Measurements from ENCODE around the gene DEFB129.

Gene DEFB129

DNA sequence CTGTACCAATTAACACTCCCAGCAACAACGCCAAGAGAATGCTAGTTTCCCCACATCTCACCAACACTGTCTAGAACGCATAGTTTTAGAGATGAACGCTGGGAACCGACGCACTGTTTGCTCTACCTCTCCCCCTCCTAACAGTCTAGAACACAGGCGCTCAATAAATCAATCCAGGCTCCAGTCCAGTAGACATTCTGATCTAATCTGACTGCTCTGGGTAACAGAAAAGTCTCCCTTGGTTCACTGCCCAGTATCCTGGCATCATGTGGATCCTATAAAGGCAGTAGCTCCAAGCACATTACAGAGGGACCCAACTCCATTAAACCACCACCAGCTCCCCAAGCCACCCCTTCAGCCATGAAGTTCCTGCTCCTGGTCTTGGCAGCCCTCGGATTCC is 30.4 kb downstream of the DEFB129 start, which contains the start of gene DEFB132:
TSS of gene DEFB132 (plus strand) at position 306 of the 400 bp plus-strand sequence. CDS start at position 361, 55 bp downstream.
- no peak for DNase-seq

DNA sequence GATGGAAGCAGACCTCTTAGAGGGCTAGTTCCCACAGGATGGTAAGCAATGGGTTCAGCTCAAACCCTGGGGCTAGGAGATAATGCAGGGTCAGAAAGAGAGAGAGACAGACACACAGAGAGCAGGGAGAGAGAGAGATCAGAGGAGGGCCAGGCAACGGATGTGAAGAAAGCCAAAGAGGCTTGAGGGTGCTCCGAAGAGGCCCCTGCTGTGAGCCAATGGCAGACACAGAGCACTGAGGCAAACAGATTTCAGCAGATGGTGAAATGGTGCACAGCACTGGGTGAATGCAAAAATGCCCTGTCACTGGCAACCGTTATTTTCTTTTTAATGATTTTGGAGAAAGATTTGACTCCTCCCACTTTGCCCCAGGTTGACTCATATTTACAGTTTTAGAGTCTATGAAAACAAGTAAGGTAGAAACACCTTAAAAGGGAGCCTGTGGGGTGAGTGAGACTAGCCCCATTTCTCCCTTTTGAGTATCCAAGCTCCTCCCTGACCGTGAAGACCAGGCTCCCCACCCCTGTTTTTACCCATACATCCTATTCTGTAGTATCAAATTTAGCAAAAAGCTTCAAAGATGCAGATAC is 31.3 kb downstream of the DEFB129 start:
- no peak for DNase-seq

GRCh38 chr20:258963-259362 is 31.9 kb downstream of the DEFB129 start:
- no peak for DNase-seq

- no peak for DNase-seq
Observed at GRCh38 chr20:259981-260380, 32.9 kb downstream of the DEFB129 start.

DNA sequence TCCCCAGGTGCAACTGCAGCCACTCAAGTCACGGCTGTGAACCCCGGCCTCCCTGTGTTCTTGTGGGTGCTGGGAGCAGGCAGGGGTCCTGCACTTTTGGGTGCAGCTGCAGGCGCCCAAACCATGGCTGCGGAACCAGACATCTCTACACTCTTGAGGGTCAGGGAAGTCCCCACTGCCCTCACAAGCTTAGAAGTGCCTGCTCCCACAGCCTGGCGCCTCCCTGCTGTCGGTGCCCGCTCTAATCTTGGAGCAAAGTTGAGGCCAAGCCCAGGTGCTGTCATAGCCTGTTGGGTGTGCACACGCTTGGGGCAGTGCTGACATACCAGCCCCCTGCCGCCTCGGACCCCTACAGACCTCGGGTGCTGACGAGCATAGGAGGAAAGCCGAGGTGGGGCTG is 36.6 kb downstream of the DEFB129 start:
- DNase-seq = no peak

GRCh38 chr20:266596-267562 is 39.8 kb downstream of the DEFB129 start:
- DNase-seq = peak; percentile 67

DNA sequence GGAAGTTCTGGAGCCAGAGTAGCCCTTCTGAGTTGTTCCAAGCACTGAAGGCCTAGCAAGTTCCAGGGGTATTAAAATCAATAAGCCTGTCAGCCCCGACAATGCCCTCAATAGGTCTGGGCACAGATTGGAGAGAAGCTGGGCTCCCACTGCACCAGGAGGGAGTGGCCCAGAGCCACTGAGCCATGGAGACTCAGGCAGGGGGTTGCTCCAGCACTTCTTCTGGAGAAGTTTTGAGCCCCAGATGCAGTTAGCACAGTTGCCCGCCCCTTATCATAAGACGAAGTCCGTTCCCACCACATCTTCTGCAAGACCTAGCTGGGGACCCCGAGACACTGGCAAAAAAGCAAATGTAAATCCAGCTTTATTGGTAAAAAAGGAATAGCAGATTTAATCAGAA is 43.5 kb downstream of the DEFB129 start:
- no peak for DNase-seq

GRCh38 chr20:271069-271468 is 44.0 kb downstream of the DEFB129 start:
- DNase-seq = no peak

GRCh38 chr20:271528-271927 is 44.5 kb downstream of the DEFB129 start:
- no peak for DNase-seq

DNA sequence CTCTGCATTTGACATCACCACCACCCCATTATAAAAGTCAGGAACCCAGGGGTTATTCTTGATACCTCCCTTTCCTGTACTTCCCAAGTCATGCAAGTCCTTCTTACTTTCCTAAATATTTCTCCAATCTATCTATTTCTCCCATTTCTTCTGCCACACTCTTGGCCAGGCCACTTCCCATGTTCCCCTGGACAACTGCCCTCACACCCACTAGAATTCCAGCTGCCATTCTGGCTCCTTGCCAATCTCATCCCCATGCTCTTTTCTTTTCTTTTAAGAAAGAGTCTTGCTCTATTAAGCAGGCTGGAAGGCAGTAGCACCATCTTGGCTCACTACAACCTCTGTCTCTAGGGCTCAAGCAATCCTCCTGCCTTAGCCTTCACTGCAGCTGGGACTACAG is 45.7 kb downstream of the DEFB129 start:
- DNase-seq = no peak

GRCh38 chr20:273884-274283 is 46.8 kb downstream of the DEFB129 start:
- DNase-seq = no peak

DNA sequence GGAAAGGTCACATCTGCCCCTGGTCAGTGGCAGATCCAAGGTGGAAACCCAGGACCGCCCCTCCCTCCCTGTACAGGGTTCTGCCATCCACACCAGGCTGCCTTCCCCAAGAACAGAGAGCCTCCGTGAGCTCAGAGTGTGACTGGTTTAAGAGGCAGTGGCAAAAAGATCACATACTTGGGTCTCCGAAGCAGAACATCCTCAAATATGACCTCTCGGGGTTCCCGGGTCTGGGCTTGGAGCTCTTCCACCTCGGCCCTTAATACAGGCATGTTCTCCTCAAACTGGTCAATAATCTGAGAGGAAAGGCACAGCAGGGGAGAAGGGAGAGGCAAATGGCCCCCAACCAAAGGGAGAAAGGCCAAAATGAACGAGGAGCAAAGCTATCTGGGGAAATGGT is 48.7 kb downstream of the DEFB129 start:
- no peak for DNase-seq

GRCh38 chr20:276620-277495 is 49.8 kb downstream of the DEFB129 start:
- no peak for DNase-seq

- no peak for DNase-seq
Observed at GRCh38 chr20:277496-277781, 50.4 kb downstream of the DEFB129 start.

GRCh38 chr20:278181-278580 is 51.1 kb downstream of the DEFB129 start:
- no peak for DNase-seq

DNA sequence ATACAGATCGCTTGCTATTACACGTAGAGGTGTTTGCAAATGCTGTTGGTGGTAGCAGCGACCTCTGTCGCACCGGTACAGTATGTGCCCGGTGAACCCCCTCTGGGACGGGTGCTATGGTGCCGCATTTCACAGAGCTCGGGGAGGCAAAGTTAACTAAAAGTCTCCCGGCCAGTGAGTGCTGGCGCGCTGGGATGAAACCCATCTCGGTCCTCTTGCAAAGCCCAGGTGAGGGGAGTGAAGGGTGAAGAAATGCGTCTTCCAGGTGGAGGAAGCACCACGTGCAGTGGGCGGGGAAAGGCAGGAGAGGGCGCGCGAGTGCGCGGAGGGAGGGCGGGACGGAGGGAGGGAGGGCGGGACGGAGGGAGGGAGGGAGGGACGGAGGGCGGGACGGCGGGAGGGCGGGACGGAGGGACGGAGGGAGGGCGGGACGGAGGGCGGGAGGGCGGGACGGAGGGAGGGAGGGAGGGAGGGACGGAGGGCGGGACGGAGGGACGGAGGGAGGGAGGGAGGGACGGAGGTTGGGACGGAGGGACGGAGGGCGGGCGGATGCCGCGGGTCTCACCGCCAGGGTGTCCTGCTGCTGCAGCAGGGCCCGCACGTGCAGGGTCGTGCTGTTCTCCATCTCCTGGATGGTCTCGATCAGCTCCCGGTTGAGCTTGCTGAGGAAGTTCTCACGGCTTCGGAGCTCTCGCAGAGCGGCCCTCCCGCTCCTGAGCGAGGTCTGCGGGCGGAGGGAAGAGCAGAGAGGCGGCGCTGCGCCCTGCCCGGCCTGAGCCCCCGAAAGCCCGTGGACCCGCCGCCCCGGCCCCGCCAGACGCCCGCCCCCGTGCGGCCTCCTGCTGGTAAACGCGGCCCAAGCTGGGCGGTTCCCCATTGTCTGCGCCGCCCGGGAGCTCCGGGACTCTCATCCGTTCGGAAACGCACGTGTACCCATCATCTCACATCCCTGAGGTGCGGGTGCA is 51.8 kb downstream of the DEFB129 start:
- no peak for DNase-seq

Measured in NCI-H2107 (cell line).